Endodermal cell (in vitro differentiated cells): Measurements from ENCODE around the gene IKZF1. TPM values are rescaled to one million over a fixed set of nuclear protein-coding genes. Genes with fewer than 3 reads are reported as not detected.

ENCODE experiments used
- DNase-seq: peaks from one replicate; pipeline ENCODE4 v3.0.0-alpha.2; 2017
- H3K27ac ChIP-seq: 2 replicates; pipeline ENCODE4 v1.5.1; 2013; ENCODE audit warnings: mild to moderate bottlenecking, low read depth, low read length, moderate library complexity
- H3K27me3 ChIP-seq: 2 replicates; pipeline ENCODE4 v1.6.1; 2013; ENCODE audit warnings: mild to moderate bottlenecking, low read length, moderate library complexity; ENCODE audit not compliant: insufficient read depth, control insufficient read depth, poor library complexity, severe bottlenecking
- H3K36me3 ChIP-seq: 2 replicates; pipeline ENCODE4 v1.7.0; 2013; ENCODE audit warnings: mild to moderate bottlenecking, low read length, moderate library complexity; ENCODE audit not compliant: control insufficient read depth, insufficient read depth
- H3K4me1 ChIP-seq: one replicate; pipeline ENCODE4 v1.7.0; 2013; ENCODE audit warnings: low read length; ENCODE audit not compliant: control insufficient read depth, insufficient read depth
- H3K4me3 ChIP-seq: 2 replicates; pipeline ENCODE4 v1.5.1; 2013; ENCODE audit warnings: mild to moderate bottlenecking, low read length, moderate library complexity
- H3K9ac ChIP-seq: 2 replicates; pipeline ENCODE4 v1.6.1; 2013; ENCODE audit warnings: mild to moderate bottlenecking, low read length, moderate library complexity; ENCODE audit not compliant: poor library complexity, severe bottlenecking; ENCODE audit errors: extremely low read depth
- H3K9me3 ChIP-seq: 2 replicates; pipeline ENCODE4 v1.6.1; 2013; ENCODE audit warnings: mild to moderate bottlenecking, low read length, moderate library complexity; ENCODE audit not compliant: control insufficient read depth
- H3K27ac Mint-ChIP-seq: 2 replicates; pipeline ENCODE4 v1.8.0; 2020; ENCODE audit warnings: mixed read lengths
- H3K27me3 Mint-ChIP-seq: 2 replicates; pipeline ENCODE4 v1.8.0; 2021; ENCODE audit warnings: mild to moderate bottlenecking, mixed read lengths; ENCODE audit not compliant: insufficient read depth
- H3K36me3 Mint-ChIP-seq: 2 replicates; pipeline ENCODE4 v1.8.0; 2020; ENCODE audit warnings: low read depth, mixed read lengths
- H3K4me1 Mint-ChIP-seq: 2 replicates; pipeline ENCODE4 v1.8.0; 2020; ENCODE audit warnings: mixed read lengths
- H3K4me3 Mint-ChIP-seq: 2 replicates; pipeline ENCODE4 v1.8.0; 2020; ENCODE audit warnings: mild to moderate bottlenecking, moderate library complexity, mixed read lengths
- H3K9me3 Mint-ChIP-seq: 2 replicates; pipeline ENCODE4 v1.8.0; 2020; ENCODE audit warnings: mild to moderate bottlenecking, mixed read lengths
- WGBS, 2 experiments: methylation state at CpG; one replicate each; pipeline versions ENCODE4 v1.1.5 to v1.1.7; 2013; ENCODE audit warnings: missing lambda C conversion rate in 2 of 2, mixed read lengths in 1 of 2; ENCODE audit not compliant: insufficient coverage in 1 of 2, insufficient read length in 1 of 2; 5-methylcytosine and 5-hydroxymethylcytosine counted together
- total RNA-seq, 2 donors: library from RNA; stranded (reverse); fragmentation: NEBNext Ultra II Directional in 1 of 2; extraction: Animal tissue kit (Norgen Biotek cat#: 25700) in 1 of 2; gene quantifications; 2 replicates in 1 of 2; 3 replicates in 1 of 2; pipeline ENCODE4 v1.2.1, GENCODE V29; 2021
- TF ChIP-seq, protein P1 (sequence below): fragments of 200-600 bp; sonication (generic); conservative IDR thresholded peaks from 2 replicates; pipeline ENCODE4 v1.5.0; 2021; ENCODE audit warnings: antibody characterized with exemption, mild to moderate bottlenecking

Gene IKZF1
- total RNA-seq, 2 donors from 2014 or later: 0.44 to 0.55 TPM

DNA sequence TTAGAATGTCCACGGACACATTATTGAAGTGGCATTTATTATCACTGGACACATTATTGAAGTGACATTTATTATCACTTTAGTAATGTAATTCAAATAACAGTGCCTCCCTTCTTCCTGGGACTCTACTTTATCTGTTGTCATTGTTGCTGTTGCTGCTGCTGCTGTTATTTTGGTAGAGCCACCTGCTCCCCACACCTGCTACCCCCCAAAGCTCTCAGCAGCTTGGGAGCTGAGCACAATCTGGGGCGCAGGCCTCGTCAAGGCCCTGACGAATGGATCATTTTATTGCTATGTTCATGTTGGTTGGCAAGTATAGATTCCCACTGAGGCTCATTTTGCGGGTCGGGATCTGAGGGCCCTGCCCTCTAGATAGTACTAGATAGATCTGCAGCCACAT lies 120.8 kb downstream of the IKZF1 start:
- WGBS, 2 experiments: 91 to 95% methylated on average over 4 to 6 of the region's 6 CpGs
- DNase-seq: no peak
- H3K4me1 Mint-ChIP-seq: peaks cover 24% of the 10 kb centered on the region
- Histone ChIP-seq H3K27ac (no peak overlapping the region), H3K9ac (no peak overlapping the region), H3K4me3 (no peak overlapping the region), H3K27me3 (no peaks in the 10 kb centered on the region), H3K4me1 (peaks cover 6% of the 10 kb centered on the region), H3K36me3 (no peaks in the 10 kb centered on the region), H3K9me3 (no peaks in the 10 kb centered on the region)
- no peaks in the 10 kb centered on the region for H3K36me3 Mint-ChIP-seq
- H3K4me3 Mint-ChIP-seq: no peak overlapping the region
- TF ChIP-seq, protein P1, sequence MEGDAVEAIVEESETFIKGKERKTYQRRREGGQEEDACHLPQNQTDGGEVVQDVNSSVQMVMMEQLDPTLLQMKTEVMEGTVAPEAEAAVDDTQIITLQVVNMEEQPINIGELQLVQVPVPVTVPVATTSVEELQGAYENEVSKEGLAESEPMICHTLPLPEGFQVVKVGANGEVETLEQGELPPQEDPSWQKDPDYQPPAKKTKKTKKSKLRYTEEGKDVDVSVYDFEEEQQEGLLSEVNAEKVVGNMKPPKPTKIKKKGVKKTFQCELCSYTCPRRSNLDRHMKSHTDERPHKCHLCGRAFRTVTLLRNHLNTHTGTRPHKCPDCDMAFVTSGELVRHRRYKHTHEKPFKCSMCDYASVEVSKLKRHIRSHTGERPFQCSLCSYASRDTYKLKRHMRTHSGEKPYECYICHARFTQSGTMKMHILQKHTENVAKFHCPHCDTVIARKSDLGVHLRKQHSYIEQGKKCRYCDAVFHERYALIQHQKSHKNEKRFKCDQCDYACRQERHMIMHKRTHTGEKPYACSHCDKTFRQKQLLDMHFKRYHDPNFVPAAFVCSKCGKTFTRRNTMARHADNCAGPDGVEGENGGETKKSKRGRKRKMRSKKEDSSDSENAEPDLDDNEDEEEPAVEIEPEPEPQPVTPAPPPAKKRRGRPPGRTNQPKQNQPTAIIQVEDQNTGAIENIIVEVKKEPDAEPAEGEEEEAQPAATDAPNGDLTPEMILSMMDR: no peak
- no peaks in the 10 kb centered on the region for H3K9me3 Mint-ChIP-seq
- H3K27me3 Mint-ChIP-seq: no peaks in the 10 kb centered on the region
- H3K27ac Mint-ChIP-seq: no peak overlapping the region

DNA sequence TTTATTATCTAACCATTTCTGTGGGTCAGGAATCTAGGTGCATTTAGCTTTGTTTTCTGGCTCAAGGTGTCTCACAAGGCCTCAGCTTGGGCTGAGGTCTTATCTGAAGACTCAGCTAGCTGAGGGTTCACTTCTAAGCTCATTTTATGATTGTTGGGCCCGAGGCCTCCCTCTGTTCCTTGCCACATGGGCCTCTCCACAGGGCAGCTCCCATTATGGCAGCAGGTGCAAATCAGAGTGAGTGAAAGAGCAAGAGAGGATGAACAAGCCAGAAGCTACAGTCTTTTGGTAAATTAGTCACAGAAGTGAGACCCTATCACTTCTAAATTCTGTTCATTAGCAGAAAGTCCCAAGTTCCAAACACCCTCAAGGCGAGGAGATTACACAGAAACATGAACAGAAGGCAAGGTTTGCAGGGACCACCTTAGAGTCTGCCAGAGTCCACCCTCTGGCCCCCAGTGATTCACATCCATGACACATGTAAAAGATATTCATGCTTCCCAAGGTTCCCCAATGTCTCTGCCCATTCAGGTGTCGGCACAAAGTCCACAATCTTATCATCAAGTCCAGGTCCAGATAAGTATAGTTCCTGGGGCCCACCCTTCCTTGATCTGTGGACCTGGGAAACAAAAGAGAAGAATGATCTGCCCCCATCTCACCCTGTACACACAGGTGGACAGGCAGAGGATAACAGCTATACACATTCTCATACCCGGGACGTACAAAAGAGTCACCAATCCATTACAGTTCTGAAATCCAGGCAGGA lies 121.9 kb downstream of the IKZF1 start:
- WGBS, 2 experiments: 93 to 97% methylated on average over 2 to 5 of the region's 5 CpGs
- Mint-ChIP-seq H3K36me3 (no peaks in the 10 kb centered on the region), H3K9me3 (no peaks in the 10 kb centered on the region), H3K4me3 (no peak overlapping the region), H3K27me3 (no peaks in the 10 kb centered on the region), H3K27ac (no peak overlapping the region), H3K4me1 (peaks cover 22% of the 10 kb centered on the region)
- no peak for DNase-seq
- no peaks in the 10 kb centered on the region for H3K9me3 ChIP-seq
- TF ChIP-seq, protein P1: no peak
- H3K27me3 ChIP-seq: no peaks in the 10 kb centered on the region
- H3K36me3 ChIP-seq: no peaks in the 10 kb centered on the region
- no peak overlapping the region for H3K4me3 ChIP-seq
- H3K9ac ChIP-seq: no peak overlapping the region
- H3K4me1 ChIP-seq: peaks cover 6% of the 10 kb centered on the region
- no peak overlapping the region for H3K27ac ChIP-seq

DNA sequence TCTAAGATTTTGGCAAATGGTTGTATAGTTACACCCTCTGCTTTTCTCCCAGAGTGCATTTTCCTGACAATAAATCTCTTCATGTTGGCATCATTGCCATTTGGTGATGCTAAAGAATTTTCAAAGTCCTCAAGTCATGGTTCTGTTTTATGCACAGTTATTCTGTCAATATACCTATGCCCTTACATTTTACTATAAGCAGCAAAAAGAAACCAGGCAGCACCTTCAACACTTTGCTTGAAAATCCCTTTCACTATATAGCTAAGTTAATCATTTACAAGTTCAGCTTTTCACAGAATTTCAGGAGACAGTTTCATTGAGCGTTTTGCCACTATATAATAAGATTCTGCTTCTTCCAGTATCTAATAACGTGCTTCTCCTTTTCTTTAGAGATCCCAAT lies 123.0 kb downstream of the IKZF1 start:
- H3K9me3 ChIP-seq: no peaks in the 10 kb centered on the region
- 86 to 87% methylated on average over 2 of the region's 2 CpGs for WGBS, 2 experiments
- peaks cover 6% of the 10 kb centered on the region for H3K4me1 ChIP-seq
- Mint-ChIP-seq H3K4me1 (peaks cover 18% of the 10 kb centered on the region), H3K36me3 (no peaks in the 10 kb centered on the region), H3K27ac (no peak overlapping the region), H3K4me3 (no peak overlapping the region), H3K9me3 (no peaks in the 10 kb centered on the region), H3K27me3 (no peaks in the 10 kb centered on the region)
- no peak overlapping the region for H3K9ac ChIP-seq
- TF ChIP-seq, protein P1: no peak
- DNase-seq: no peak
- no peaks in the 10 kb centered on the region for H3K36me3 ChIP-seq
- no peaks in the 10 kb centered on the region for H3K27me3 ChIP-seq
- H3K27ac ChIP-seq: no peak overlapping the region
- H3K4me3 ChIP-seq: no peak overlapping the region
